Measurements from ENCODE around the gene KANSL1.
"Not testable (repeated sequence)": the region's sequence is repeated elsewhere in the genome, so short reads cannot be mapped to it uniquely, and the experiment has no call there.

The KANSL1 gene

DNA sequence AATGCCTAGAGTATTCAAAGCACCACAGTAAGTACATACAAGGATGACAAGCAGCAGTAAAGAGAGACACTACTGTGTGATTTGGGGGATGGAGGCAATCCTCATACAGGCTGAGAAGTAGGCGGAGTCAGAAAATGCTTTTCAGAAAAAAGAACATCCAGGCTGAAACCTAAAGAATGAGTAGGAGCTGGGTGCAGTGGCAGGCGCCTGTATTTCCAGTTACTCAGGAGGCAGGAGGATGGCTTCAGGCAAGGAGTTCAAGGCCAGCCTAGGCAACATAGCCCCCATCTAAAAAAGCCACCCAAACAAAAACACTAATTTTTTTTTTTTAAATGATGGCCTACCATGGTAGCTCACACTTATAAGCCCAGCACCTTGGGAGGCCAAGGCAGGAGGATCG is 10.3 kb downstream of the KANSL1 start:
- DNase-seq (ENCODE audit: low spot score) = no peak
- in situ Hi-C loops (cut with MboI; ENCODE audit: low pct_unique_long_range_greater_than_20kb, low sequenced_read_pairs, unreplicated experiment) = no loop called here
- TF ChIP-seq, protein P1, sequence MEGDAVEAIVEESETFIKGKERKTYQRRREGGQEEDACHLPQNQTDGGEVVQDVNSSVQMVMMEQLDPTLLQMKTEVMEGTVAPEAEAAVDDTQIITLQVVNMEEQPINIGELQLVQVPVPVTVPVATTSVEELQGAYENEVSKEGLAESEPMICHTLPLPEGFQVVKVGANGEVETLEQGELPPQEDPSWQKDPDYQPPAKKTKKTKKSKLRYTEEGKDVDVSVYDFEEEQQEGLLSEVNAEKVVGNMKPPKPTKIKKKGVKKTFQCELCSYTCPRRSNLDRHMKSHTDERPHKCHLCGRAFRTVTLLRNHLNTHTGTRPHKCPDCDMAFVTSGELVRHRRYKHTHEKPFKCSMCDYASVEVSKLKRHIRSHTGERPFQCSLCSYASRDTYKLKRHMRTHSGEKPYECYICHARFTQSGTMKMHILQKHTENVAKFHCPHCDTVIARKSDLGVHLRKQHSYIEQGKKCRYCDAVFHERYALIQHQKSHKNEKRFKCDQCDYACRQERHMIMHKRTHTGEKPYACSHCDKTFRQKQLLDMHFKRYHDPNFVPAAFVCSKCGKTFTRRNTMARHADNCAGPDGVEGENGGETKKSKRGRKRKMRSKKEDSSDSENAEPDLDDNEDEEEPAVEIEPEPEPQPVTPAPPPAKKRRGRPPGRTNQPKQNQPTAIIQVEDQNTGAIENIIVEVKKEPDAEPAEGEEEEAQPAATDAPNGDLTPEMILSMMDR (IDR thresholded peaks at IDR 0.05; ENCODE audit: extremely low read depth, insufficient read depth, missing control alignments) = no peak

DNA sequence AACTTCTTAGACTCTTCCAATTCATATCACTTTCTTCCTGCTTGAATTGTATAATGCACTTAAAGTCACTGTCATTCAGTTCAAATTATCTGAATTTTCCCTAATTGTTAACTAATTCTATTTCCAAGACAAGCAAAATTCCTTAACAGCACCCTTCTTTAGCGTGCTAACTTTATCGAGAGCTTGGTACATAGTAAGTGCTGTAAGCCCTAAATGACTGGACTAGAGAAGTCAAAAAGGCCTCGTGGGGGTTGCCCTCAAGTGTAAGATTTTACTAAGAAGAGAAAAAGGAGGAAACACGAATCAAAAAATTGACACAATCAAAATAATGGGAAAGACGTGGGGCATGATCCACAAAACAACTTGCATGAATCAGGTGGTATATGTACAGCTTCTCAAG is 11.3 kb downstream of the KANSL1 start:
- DNase-seq (ENCODE audit: low spot score) = no peak
- in situ Hi-C loops (cut with MboI; ENCODE audit: low pct_unique_long_range_greater_than_20kb, low sequenced_read_pairs, unreplicated experiment) = no loop called here
- TF ChIP-seq, protein P1 (IDR thresholded peaks at IDR 0.05; ENCODE audit: extremely low read depth, insufficient read depth, missing control alignments) = no peak

DNA sequence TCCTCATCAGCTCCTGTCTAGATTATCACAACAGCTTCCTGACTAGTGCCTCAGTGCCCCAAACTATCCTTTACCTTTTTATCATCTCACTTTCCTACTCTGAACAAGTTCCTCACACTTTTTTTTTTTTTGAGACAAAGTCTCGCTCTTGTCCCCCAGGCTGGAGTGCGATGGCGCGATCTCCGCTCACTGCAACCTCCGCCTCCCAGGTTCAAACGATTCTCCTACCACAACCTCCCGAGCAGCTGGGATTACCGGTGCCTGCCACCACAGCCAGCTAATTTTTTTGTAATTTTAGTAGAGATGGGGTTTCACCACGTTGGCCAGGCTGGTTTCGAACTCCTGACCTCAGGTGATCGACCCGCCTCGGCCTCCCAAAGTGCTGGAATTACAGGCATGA is 11.9 kb downstream of the KANSL1 start:
- in situ Hi-C loops (cut with MboI; ENCODE audit: low pct_unique_long_range_greater_than_20kb, low sequenced_read_pairs, unreplicated experiment) = not testable (repeated sequence)

DNA sequence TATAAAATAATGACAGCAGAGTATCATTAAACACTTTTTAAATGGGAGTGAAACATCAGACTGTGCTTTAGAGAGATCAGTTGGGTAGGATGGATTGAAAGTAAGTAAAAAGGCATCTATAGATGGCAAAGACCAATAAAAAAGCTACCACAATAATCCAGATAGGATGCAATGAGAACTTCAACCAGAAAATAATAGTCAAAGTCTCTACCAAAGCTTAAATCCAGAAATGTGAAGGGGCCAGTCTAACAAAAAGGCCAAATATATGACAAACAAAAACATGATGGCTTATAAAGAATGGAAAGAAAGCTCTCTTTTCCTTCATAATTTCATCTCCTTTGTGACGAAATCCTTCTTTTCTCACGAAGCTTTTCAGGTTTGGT is 12.3 kb downstream of the KANSL1 start:
- in situ Hi-C loops (cut with MboI; ENCODE audit: low pct_unique_long_range_greater_than_20kb, low sequenced_read_pairs, unreplicated experiment) = no loop called here
- DNase-seq (ENCODE audit: low spot score) = no peak
- TF ChIP-seq, protein P1 (IDR thresholded peaks at IDR 0.05; ENCODE audit: extremely low read depth, insufficient read depth, missing control alignments) = no peak

More for the DNA sequence above, 11.9 kb downstream of the KANSL1 start:
- not testable (repeated sequence) for DNase-seq (ENCODE audit: low spot score)

DNA sequence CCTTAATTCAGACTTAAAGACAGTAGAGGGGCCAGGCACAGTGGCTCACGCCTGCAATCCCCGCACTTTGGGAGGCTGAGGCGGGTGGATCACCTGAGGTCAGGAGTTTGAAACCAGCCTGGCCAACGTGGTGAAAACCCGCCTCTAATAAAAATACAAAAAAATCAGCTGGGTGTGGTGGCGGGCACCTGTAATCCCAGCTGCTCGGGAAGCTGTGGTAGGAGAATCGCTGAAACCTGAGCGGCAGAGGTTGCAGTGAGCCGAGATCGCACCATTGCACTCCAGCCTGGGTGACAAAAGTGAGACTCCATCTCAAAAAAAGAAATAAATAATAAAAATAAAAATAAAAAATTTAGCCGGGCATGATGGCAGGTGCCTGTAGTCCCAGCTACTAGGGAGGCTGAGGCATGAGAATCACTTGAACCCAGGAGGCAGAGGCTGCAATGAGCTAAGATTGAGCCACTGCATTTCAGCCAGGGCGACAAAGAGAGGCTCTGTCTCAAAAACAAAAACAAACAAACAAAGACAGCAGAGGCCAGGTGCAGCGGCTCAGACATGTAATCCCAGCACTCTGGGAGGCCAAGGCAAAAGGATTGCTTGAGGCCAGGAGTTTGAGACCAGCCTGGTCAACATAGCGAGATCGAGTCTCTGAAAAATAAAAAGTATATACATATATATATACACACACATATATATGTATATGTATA is 12.9 kb downstream of the KANSL1 start:
- DNase-seq (ENCODE audit: low spot score); in situ Hi-C loops (cut with MboI; ENCODE audit: low pct_unique_long_range_greater_than_20kb, low sequenced_read_pairs, unreplicated experiment): not testable (repeated sequence)

DNA sequence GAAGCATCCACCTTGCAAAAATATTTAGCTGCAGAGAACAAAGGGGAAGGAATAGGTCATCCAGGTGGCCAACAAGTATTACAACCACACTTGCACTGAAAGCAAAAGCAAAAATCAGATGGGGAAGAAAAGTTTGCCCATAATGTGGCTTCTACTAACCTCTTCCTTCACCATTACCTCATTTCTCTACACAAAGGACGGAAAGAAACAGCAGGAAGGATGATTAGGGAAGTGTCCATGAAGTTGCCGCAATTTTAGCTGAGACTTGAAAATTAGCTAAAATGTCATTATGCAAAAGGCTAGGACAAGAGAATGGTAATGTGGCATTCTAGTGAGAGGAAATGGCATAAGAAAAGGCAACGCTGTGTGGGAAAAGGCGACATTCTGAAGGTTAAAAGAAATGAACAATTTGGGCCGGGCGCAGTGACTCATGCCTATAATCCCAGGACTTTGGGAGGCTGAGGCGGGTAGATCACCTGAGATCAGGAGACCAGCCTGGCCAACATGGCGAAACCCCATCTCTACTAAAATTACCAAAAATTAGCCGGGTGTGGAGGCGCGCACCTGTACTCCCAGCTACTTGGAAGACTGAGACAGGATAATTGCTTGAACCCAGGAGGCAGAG is 13.7 kb downstream of the KANSL1 start:
- TF ChIP-seq, protein P1 (IDR thresholded peaks at IDR 0.05; ENCODE audit: extremely low read depth, insufficient read depth, missing control alignments) = no peak
- DNase-seq (ENCODE audit: low spot score) = peak; percentile 50
- in situ Hi-C loops (cut with MboI; ENCODE audit: low pct_unique_long_range_greater_than_20kb, low sequenced_read_pairs, unreplicated experiment) = no loop called here

DNA sequence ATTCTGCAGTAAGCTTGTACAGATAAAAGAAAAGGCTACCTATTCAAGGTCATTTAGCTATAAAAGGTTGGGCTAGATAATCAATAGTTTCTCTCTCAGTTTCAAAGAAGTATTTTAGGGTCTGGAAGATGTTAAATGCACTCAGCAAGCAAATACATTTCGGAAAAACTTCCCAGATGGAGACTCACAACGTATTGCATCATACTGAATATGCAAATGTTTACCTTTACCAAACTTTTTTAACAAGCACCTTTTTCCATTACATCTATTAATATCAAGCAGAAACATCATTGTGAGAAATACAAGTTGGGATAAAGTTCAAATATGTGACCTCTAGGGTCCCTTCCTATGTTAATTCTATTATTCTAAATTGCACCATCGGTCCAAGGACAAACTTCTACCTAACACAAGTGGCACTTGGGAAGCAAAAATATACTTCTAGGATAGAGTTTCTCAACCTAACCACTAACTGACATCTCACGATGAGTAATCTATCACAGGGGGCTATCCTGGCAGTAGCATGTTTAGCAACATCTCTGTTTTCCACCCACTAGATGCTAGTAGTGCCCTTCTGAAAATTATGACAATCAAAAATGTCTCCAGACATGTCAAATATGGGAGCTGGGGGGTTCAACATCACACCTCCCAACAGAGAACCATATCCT is 14.5 kb downstream of the KANSL1 start:
- in situ Hi-C loops (cut with MboI; ENCODE audit: low pct_unique_long_range_greater_than_20kb, low sequenced_read_pairs, unreplicated experiment) = no loop called here
- no peak for DNase-seq (ENCODE audit: low spot score)

More for the DNA sequence above, 14.5 kb downstream of the KANSL1 start:
- TF ChIP-seq, protein P1 (IDR thresholded peaks at IDR 0.05; ENCODE audit: extremely low read depth, insufficient read depth, missing control alignments) = no peak
